SK-MEL-5 (cell line): ENCODE measurements around the gene LHX1. TPM values are rescaled to one million over a fixed set of nuclear protein-coding genes. Genes with fewer than 3 reads are reported as not detected.

ENCODE experiments used
- DNase-seq: peaks from one replicate; pipeline ENCODE4 v3.0.0-alpha.2; 2016; ENCODE audit warnings: low read depth, low spot score
- in situ Hi-C: cut with HindIII; loops from 2 replicates; pipeline ENCODE4 v1.10.0; 2016; ENCODE audit warnings: low sequenced_read_pairs, high pct_unique_total_duplicates, low pct_unique_long_range_greater_than_20kb
- polyA plus RNA-seq, 2 experiments: library from polyadenylated mRNA; depleted of rRNA; stranded (reverse); fragments of >200 nt; gene quantifications; 2 replicates each; pipeline ENCODE4 v1.2.3, GENCODE V29; 2015
- total RNA-seq: library from RNA; depleted of rRNA; stranded (reverse); fragments of >200 nt; shearing (Covaris generic); gene quantifications from 2 replicates; pipeline ENCODE4 v1.2.3, GENCODE V29; 2014; rRNA removed

The LHX1 gene
- total RNA-seq, result 0.80 and 1.2 TPM in 2 replicates
- 0.39 and 3.7 TPM in 2 replicates for polyA plus RNA-seq (2015; cell fraction: cytosol; rRNA removed)
- polyA plus RNA-seq (2015; cell fraction: nucleus; rRNA removed), result 0.69 and 2.4 TPM in 2 replicates

DNA sequence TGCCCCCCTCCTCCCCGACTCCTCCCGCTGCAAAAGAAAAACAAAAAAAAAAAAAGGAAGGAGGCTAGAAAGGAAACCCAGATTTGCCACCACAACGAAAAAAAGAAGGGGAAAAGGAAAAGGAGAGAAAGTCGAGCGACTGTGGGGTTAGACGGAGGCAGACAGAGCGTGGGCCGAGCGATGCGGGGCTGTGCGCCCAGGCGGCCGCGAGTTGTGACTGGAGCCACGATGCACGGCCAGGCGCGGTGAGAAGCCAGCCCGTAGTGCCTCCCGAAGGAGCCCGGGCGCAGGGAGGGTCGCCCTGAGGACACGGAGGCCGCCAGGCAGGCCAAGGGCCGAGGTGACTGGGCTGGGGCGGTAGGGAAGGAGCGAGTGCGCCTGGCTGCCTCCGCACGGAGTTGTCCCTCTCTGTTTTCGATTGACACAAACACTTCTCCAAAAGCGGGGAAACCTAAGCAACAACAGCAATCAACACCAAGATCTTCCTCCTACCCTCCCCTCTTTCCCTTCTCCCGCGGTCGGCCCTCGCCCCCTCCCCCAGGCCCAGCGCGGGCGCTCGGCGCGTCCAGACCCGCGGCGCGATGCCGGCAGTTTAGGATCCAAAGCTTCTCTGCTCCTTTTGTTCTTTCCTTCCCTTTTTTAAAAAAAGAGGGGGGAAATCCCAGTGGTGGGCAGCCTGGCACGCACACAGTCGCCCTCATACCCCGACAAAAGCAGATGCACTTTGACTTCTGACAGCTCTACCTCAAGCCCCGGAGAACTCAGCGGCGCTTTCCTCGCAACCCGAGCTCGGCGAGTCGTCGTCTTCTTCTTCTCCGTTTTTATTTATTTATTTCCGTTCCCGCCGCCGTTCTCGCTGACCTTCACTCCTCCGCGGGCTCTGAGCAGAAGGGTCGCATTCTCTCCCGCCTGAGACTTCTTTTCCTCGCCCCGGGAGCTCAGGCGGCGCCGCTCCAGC lies at the start of gene LHX1:
TSS of gene LHX1 (plus strand) at position 475 of the 958 bp plus-strand sequence. CDS start 723 bp downstream, outside the sequence.
- in situ Hi-C loops, result no loop called here

GRCh38 chr17:36888236-36888951 lies 48.9 kb upstream of the LHX1 start:
- in situ Hi-C loops, result no loop called here
- no peak for DNase-seq

More for the DNA sequence above, at the start of gene LHX1:
- no peak for DNase-seq

DNA sequence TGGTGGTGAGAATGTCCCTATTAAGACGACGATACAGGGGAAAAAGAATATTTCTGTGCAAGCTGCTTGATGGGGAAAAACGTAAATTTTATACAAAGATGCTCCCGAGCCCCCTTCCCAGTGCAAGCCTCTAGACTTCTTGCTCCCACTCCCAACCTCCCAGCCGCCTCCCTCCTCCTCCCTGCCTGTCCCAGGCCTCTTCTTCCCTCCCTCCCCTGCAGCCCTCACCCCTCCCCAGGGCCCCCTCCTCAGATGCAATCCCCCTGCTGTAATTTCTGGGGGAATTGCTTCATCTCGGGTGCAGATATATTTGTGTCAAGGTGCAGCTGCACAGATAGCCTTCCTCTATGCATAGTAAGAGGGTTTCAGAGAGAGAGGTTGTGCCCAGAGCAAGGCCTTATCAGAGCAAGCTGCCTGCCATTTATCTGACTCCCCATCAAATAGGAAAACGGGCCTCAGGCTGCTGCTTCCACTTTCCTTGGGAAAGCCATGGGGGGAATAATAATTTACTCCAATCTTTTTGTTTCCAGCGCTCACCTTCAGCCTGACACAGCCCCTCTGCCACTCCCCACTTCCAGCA lies 47.4 kb upstream of the LHX1 start:
- DNase-seq, result no peak
- in situ Hi-C loops, result no loop called here

DNA sequence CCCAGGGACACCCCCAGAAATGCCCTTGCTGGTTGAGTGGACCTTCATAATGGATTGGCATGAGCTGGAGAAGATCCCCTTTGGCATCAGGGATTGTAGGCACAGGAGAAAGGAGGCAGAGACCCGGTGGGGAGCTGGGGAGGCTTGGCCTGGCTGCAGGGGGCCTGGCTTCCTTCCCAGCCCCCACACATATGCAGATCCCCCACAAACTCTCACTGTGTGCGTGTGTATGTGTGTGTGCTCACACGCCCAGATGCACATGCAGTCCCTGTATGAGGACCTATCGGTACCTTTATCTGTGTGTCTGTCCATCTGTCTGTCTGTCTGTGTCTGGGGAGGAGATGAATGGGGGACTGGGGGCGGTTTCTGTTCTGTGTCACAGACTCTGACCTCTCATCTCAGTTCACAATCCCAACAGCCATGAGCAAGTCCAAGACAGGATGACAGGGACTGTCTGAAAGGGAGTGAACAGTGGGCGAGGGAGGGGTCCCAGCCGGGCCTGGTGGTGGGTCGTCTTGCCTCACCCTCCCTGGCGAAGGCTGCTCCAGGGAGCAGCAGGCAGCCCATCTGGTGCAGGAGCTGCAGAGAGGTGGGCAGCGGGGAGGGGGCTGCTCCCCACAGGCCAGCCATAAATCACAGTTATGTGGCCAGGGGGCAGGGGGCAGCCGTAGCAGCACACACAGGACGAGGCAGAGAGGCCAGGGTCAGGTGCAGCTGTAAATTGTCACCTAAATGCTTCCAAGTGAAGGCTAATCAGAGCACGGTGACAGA lies 46.7 kb upstream of the LHX1 start:
- in situ Hi-C loops, result no loop called here
- no peak for DNase-seq

- in situ Hi-C loops, result no loop called here
These were observed 45.0 kb upstream of the LHX1 start for GRCh38 chr17:36892112-36892838.

DNA sequence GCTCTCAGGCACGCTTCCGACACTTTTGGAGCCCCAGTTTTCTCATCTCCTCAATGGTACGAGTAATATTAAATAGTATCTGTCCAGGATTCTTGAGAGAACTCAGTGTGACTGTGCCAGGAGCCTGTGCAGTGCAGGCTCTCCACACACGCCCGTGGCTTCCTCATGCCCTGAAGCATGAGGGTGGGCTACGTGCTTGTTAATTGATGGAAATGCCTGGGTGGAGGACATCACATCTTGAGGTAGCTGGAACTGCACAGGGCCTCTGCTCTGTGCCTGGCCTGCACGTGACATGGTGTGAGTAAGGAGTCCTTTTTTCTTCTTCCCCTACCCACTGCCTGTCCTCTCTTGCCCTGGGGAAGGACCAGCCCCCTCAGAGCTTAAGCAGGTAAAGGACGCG lies 43.1 kb upstream of the LHX1 start:
- no peak for DNase-seq
- in situ Hi-C loops, result no loop called here

More at GRCh38 chr17:36892112-36892838, 45.0 kb upstream of the LHX1 start:
- DNase-seq, result no peak

DNA sequence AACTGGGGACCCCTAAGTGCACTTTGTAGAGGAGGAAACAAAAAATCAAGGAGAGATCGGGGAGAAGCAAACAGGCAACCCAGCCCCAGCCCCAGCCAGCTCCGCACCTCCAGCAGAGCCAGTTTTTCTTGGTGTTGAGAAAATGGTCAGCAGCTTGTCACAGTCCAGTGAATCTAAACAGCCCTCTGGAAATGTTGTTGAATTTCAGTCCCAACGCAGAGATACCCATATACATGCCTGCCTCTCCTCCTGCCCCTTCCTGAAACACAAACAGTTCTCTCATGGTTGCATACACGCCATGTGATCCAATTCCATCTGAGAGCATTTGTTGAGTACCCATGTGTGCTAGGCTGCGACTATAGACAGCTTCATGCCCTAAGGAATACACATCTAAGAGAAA lies 42.4 kb upstream of the LHX1 start:
- in situ Hi-C loops, result no loop called here
- no peak for DNase-seq

DNA sequence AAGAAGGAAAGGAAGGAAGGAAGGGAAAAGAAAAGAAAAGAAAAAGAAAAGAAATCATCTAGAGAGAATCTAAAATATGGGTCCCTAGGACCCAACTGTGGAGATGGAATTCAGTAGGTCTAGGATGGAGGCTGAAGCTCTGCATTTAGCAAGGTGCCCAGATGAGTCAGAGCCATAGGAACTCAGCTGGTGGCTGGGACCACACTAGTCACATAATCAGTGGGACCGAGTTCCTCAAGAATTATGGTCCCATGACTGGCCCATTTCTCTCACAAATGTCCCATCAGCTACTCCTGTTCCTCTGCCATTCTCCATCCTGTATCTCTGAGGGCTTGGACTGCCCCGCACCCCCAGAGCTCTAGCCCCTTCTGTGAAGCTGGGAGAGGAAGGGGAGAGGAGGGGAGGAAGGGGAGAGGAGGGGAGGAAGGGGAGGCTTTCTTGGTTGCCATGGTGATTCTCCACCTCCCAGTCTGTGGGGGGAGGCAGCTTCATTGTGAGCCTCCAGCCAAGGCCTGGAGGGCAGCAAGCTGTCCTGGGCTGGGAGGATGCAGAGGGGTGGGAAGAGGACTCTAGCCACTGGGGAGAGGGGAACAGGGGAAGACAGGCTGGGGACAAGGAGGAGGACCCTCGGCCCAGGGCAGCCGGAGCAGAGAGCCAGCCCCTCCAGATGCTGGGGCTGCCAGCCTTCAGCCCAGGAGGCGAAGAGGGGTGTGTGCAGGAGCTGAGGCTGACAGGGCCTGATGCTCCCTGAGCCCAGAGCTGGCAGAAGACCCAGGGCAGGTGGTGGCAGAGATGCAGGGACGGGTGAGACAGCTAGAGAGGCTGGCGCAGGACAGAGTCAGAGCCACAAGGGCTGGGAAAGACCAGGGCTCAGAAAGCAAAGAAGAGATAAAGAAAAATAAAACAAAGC lies 37.8 kb upstream of the LHX1 start:
- in situ Hi-C loops, result no loop called here
- no peak for DNase-seq

DNA sequence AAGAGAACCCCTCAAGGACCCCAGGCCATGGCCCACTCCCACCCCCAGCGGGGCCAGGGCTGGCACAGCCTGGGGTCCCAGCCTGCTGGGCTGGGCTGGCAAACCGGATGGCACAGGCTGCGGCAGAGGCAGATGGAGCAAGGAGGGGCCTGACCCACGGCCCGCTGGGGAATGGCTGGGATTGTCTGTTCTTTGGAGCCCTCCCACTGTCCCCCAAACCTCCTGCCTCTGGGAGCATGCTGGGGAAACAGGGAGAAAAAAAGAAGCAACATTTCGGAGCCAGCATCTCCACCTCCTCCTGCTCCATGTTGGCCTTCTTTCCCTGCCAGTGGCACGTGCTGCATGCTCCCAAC lies 37.1 kb upstream of the LHX1 start:
- in situ Hi-C loops, result no loop called here
- no peak for DNase-seq

GRCh38 chr17:36901506-36901905 lies 35.8 kb upstream of the LHX1 start:
- in situ Hi-C loops, result no loop called here
- DNase-seq, result no peak

DNA sequence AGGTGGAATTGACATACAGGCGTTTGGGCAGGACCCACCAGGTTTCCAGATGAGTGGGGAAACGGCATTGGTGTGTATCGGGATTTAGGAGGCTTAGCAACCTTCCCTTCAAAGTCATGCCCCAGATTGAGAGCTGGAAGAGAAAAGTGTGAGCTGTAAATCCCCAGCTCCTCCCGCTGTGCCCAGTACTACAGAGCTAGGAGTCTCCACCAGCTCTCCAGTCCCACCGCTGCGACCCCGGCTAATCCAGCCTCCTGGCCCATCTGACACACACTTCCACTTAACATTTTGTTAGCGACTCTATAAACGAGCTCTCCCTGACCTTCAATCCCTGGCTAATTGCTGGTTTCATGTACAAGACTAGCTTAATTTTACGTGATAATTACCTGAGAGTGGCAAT lies 29.9 kb upstream of the LHX1 start:
- in situ Hi-C loops, result no loop called here
- no peak for DNase-seq

- in situ Hi-C loops, result no loop called here
- no peak for DNase-seq
These were observed 26.8 kb upstream of the LHX1 start for GRCh38 chr17:36910513-36910912.

GRCh38 chr17:36911001-36911400 lies 26.3 kb upstream of the LHX1 start:
- in situ Hi-C loops, result no loop called here
- DNase-seq, result no peak

- in situ Hi-C loops, result no loop called here
These were observed 24.1 kb upstream of the LHX1 start for GRCh38 chr17:36913132-36913531.

GRCh38 chr17:36918211-36918691 lies 19.0 kb upstream of the LHX1 start:
- peak; percentile 19 for DNase-seq
- in situ Hi-C loops, result no loop called here

More at GRCh38 chr17:36913132-36913531, 24.1 kb upstream of the LHX1 start:
- no peak for DNase-seq
